HL-60 (cell line): ENCODE data around the gene TVP23C.
A peak's percentile ranks its signal among the peaks of the same experiment; 100 is the strongest.

Experiments
- DNase-seq, 2 experiments: peaks; one replicate each; pipeline ENCODE4 v3.0.0-alpha.2; 2010 to 2020; ENCODE audit warnings: low read depth in 1 of 2, low spot score in 1 of 2
- H3K27ac ChIP-seq: fragments of 250-450 bp; sonication (Bioruptor Pico); replicated peaks from 2 replicates; pipeline ENCODE4 v1.5.1; 2020; ENCODE audit warnings: mild to moderate bottlenecking, moderate library complexity
- H3K27me3 ChIP-seq: fragments of 250-450 bp; sonication (Bioruptor Pico); 2 replicates; pipeline ENCODE4 v1.5.1; 2021; ENCODE audit warnings: mild to moderate bottlenecking, moderate library complexity; ENCODE audit not compliant: insufficient read depth, poor library complexity, severe bottlenecking
- H3K4me3 ChIP-seq: replicated peaks from 2 replicates; pipeline ENCODE4 v1.5.1; 2011; ENCODE audit warnings: mild to moderate bottlenecking, control low read depth, low read length; ENCODE audit not compliant: insufficient read depth
- GABPA ChIP-seq: IDR thresholded peaks from 2 replicates; pipeline ENCODE4 v1.6.1; 2012; ENCODE audit warnings: low read depth
- POLR2AphosphoS5 ChIP-seq: IDR thresholded peaks from 2 replicates; pipeline ENCODE4 v1.6.1; 2012; ENCODE audit warnings: low read depth
- SPI1 ChIP-seq: IDR thresholded peaks from 2 replicates; pipeline ENCODE4 v1.6.1; 2012; ENCODE audit warnings: low read depth, mild to moderate bottlenecking, borderline replicate concordance
- TF ChIP-seq, protein P1 (sequence below): IDR thresholded peaks from one replicate; pipeline ENCODE4 v1.5.1; 2011; ENCODE audit warnings: low read length, control low read depth, inconsistent platforms; ENCODE audit not compliant: insufficient read depth
- TF ChIP-seq, protein P2 (sequence below): IDR thresholded peaks from 2 replicates; pipeline ENCODE4 v1.6.1; 2012; ENCODE audit warnings: low read depth; ENCODE audit not compliant: insufficient replicate concordance

Gene TVP23C

DNA sequence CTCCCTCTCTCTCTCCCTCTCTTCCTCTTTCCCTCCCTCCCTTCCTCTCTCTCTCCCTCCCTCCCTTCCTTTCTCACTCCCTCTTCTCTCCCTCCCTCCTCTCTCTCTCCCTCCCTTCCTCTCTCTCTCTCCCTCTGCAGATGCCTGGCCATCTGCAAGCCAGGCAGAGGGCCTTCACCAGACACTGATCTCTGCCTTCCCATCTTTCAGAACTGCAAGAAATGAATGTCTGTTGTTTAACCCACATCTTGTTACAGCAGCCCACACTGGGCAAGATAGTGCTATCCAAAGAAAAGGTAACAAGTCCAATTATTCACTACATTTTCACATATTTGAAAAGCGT, 69.6 kb downstream of the TVP23C start:
- no peak overlapping the region for H3K4me3 ChIP-seq
- DNase-seq = peak in 1 of 2 experiments; percentile 17
- TF ChIP-seq, protein P1, sequence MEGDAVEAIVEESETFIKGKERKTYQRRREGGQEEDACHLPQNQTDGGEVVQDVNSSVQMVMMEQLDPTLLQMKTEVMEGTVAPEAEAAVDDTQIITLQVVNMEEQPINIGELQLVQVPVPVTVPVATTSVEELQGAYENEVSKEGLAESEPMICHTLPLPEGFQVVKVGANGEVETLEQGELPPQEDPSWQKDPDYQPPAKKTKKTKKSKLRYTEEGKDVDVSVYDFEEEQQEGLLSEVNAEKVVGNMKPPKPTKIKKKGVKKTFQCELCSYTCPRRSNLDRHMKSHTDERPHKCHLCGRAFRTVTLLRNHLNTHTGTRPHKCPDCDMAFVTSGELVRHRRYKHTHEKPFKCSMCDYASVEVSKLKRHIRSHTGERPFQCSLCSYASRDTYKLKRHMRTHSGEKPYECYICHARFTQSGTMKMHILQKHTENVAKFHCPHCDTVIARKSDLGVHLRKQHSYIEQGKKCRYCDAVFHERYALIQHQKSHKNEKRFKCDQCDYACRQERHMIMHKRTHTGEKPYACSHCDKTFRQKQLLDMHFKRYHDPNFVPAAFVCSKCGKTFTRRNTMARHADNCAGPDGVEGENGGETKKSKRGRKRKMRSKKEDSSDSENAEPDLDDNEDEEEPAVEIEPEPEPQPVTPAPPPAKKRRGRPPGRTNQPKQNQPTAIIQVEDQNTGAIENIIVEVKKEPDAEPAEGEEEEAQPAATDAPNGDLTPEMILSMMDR = no peak
- TF ChIP-seq GABPA (no peak), POLR2AphosphoS5 (no peak), SPI1 (no peak)
- TF ChIP-seq, protein P2, sequence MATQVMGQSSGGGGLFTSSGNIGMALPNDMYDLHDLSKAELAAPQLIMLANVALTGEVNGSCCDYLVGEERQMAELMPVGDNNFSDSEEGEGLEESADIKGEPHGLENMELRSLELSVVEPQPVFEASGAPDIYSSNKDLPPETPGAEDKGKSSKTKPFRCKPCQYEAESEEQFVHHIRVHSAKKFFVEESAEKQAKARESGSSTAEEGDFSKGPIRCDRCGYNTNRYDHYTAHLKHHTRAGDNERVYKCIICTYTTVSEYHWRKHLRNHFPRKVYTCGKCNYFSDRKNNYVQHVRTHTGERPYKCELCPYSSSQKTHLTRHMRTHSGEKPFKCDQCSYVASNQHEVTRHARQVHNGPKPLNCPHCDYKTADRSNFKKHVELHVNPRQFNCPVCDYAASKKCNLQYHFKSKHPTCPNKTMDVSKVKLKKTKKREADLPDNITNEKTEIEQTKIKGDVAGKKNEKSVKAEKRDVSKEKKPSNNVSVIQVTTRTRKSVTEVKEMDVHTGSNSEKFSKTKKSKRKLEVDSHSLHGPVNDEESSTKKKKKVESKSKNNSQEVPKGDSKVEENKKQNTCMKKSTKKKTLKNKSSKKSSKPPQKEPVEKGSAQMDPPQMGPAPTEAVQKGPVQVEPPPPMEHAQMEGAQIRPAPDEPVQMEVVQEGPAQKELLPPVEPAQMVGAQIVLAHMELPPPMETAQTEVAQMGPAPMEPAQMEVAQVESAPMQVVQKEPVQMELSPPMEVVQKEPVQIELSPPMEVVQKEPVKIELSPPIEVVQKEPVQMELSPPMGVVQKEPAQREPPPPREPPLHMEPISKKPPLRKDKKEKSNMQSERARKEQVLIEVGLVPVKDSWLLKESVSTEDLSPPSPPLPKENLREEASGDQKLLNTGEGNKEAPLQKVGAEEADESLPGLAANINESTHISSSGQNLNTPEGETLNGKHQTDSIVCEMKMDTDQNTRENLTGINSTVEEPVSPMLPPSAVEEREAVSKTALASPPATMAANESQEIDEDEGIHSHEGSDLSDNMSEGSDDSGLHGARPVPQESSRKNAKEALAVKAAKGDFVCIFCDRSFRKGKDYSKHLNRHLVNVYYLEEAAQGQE = no peak
- no peak overlapping the region for H3K27ac ChIP-seq
- no peaks in the 10 kb centered on the region for H3K27me3 ChIP-seq

DNA sequence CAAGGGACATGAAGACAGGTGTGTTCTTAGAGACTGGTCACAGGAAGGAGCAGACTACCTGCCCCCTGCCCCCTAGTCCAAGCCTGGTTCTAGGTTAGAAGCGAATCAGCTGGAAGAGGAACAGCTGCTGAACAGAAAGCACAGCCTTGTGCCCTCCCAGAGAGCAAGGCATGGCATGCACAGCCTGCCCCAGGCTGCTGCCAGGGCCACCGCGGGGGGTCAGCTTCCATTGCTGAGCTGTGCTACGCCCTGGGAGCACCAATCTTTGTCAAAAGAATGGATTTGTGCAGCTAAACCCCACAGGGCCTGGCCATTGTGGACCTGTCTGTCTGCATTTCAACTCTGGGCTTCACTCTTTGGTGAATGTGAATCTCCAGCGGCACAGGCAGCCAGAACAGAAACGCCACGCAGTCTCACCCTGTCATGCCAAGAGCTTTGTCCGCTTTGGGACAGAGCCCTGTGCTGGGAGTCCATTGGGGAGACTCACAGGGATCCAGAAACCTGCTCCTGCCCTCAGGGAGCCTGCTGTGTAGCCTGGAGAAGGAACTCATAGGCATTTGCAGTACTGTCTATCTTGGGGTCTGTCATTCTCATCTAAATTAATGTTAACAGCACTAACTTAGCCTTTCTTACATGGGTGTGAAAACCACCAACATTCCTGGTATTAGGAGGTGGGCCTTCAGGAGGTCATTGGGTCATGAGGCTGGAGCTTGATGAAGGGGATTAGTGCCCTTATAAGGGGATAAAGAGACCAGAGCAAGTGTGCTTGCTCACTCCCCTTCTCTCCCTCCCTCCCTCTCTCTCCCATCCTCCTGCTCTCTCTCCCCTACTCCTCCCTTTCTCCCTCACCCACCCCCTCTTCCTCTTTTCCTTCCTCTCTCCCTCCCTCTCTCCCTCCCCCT, 70.2 kb downstream of the TVP23C start:
- Histone ChIP-seq H3K27me3 (no peaks in the 10 kb centered on the region), H3K27ac (no peak overlapping the region), H3K4me3 (no peak overlapping the region)
- DNase-seq = no peak
- TF ChIP-seq, protein P2 = no peak
- TF ChIP-seq SPI1 (no peak), GABPA (no peak), POLR2AphosphoS5 (no peak)
- TF ChIP-seq, protein P1 = no peak

DNA sequence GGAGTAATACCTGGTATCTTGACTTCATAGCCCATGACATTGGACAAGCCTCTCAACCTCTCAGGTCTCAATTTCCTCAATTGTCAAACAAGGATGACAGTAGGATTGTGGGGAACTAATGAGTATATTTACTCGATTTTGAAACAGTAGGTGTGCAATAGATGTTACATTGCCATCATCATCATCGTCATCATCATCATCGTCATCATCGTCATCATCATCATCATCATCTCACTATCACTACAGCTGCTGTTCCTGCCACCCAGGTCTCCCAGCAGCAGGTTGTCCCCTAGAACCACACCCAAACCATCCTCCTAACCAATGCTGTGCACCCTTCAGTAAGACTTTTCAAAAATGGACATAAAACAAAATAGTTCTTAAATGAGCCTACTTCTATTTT, 71.1 kb downstream of the TVP23C start:
- H3K4me3 ChIP-seq = no peak overlapping the region
- no peak overlapping the region for H3K27ac ChIP-seq
- H3K27me3 ChIP-seq = no peaks in the 10 kb centered on the region
- DNase-seq = no peak
- TF ChIP-seq POLR2AphosphoS5 = no peak
- TF ChIP-seq, protein P2 = no peak
- TF ChIP-seq, protein P1 = no peak
- no peak for TF ChIP-seq SPI1
- no peak for TF ChIP-seq GABPA
